Retinal pigment epithelial cell (primary cell): ENCODE results near the gene SIK3.
A peak's percentile ranks its signal among the peaks of the same experiment; 100 is the strongest.

Source experiments
- DNase-seq: peaks from one replicate; pipeline ENCODE4 v3.0.0-alpha.2; 2010; ENCODE audit warnings: low read depth
- H3K4me3 ChIP-seq: 2 replicates; pipeline ENCODE4 v1.5.1; 2011; ENCODE audit warnings: mild to moderate bottlenecking, low read length, control low read depth, moderate library complexity
- CTCF ChIP-seq: conservative IDR thresholded peaks from 2 replicates; pipeline ENCODE4 v1.5.1; 2011; ENCODE audit warnings: low read depth, low read length, control low read depth, inconsistent platforms

The SIK3 gene

GRCh38 chr11:117072517-117073461 is 25.4 kb downstream of the SIK3 start:
- no peak for TF ChIP-seq CTCF
- DNase-seq, result peak; percentile 61
- no peak overlapping the region for H3K4me3 ChIP-seq

GRCh38 chr11:117071344-117071787 is 26.9 kb downstream of the SIK3 start:
- no peak for DNase-seq
- no peak overlapping the region for H3K4me3 ChIP-seq
- no peak for TF ChIP-seq CTCF

GRCh38 chr11:117070016-117070415 is 28.2 kb downstream of the SIK3 start:
- DNase-seq, result no peak
- TF ChIP-seq CTCF, result no peak
- H3K4me3 ChIP-seq, result no peak overlapping the region

GRCh38 chr11:117068303-117068860 is 29.8 kb downstream of the SIK3 start:
- H3K4me3 ChIP-seq, result no peak overlapping the region
- no peak for TF ChIP-seq CTCF
- no peak for DNase-seq

- no peak overlapping the region for H3K4me3 ChIP-seq
- no peak for DNase-seq
- TF ChIP-seq CTCF, result no peak
Measured at GRCh38 chr11:117066959-117067358, 31.3 kb downstream of the SIK3 start.

GRCh38 chr11:117064275-117064674 is 34.0 kb downstream of the SIK3 start:
- no peak overlapping the region for H3K4me3 ChIP-seq
- DNase-seq, result no peak
- no peak for TF ChIP-seq CTCF
